GM18508 (cell line): Measurements from ENCODE around the gene MEOX1.
"Not testable (repeated sequence)": the region's sequence is repeated elsewhere in the genome, so short reads cannot be mapped to it uniquely, and the experiment has no call there.

Experiments
- ATAC-seq: cut with Tn5 transposase; IDR thresholded peaks from one replicate; pipeline ENCODE4 v1.9.1; 2021; ENCODE audit warnings: moderate number of reproducible peaks; ENCODE audit not compliant: insufficient read depth, unreplicated experiment

Gene MEOX1

DNA sequence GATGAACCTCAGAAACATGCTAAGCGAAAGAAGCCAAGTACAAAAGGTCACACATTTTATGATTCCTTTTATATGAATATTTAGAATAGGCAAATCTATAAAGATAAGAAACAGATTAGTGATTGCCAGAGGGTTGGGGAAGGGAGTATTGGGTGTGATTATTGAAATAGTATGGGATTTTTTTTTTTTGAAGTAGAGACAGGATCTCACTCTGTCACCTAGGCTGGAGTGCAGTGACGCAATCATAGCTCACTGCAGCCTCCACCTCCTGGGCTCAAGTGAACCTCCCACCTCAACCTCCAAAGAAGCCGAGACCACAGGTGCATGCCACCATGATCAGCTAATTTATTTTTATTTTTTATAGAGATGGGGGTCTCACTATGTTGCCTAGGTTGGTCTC, 35.7 kb downstream of the MEOX1 start:
- no peak for ATAC-seq

DNA sequence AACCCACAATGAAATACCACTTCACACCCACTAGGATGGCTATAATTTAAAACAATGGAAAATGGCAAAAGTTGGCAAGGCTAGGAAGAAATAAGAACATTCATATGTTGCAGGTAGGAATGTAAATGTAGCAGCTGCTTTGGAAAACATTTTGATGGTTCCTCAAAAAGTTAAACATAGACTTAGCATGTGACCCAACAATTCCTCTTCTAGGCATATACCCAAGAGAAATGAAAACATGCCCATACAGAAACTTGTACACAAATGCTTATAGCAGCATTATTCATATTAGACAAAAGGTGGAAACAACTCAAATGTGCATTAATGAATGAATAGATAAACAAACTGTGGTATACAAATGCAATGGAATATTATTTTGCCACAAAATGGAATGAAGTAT, 36.1 kb downstream of the MEOX1 start:
- no peak for ATAC-seq

DNA sequence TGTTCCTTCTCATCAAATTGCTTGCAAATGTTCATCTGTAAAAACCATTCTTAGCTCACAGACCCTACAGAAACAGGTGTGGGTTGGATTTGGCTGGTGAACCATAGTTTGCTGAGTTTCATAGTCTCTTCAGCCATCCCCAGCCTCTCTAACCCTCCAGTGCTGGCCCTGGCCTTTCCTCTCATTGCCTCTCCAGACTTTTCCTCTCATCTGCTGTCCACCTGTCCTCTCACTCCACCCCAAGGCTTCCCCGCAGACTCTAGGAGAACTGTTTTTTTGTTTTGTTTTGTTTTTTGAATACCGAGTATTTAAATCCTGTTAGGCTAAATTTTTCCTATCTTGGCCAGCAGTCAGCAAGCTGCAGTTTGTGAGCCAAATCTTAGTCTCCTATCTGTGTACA, 41.1 kb downstream of the MEOX1 start:
- no peak for ATAC-seq

- ATAC-seq: no peak
These were observed 41.6 kb downstream of the MEOX1 start for GRCh38 chr17:43620147-43620546.

GRCh38 chr17:43619705-43620104, 42.0 kb downstream of the MEOX1 start:
- no peak for ATAC-seq

DNA sequence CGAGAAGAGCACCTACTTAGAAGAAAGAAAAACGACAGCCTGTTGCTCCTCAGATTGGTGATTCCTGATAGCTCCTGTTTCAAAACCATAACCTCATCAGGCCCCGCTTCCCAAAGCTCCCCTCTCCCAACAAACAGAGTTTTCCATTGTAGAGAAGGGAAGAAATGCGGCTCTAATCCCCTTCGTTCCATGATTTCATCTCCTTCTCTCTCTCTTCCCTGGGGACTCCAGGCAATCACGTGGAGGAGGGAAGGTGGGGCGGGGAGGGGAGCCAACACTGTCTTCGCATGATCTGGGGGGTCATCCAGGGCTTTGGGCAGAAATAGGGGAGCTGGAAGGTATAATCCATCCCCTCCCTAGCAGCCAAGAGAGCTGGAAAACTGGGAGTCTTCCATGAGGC, 43.4 kb downstream of the MEOX1 start:
- no peak for ATAC-seq

GRCh38 chr17:43616852-43617251, 44.9 kb downstream of the MEOX1 start:
- no peak for ATAC-seq

DNA sequence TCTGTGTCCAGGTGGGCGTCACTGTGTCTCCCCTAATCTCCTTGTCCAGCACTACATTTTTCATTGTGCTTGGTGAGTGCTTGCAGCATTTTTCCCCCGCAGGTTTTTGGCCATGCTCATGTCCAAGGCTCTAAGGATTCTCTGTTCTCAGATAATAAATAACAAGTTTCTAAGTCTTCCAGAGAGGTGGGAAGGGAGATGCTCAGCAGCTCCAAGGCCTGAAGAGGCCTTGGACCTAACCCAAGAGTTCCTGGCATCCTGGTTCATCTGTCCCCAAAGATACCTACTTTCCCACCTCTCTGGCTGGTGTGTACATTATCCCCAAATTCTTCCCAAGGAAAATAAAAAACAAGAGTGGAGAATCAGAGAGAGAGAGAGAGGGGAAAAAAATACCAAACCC, 45.3 kb downstream of the MEOX1 start:
- no peak for ATAC-seq

DNA sequence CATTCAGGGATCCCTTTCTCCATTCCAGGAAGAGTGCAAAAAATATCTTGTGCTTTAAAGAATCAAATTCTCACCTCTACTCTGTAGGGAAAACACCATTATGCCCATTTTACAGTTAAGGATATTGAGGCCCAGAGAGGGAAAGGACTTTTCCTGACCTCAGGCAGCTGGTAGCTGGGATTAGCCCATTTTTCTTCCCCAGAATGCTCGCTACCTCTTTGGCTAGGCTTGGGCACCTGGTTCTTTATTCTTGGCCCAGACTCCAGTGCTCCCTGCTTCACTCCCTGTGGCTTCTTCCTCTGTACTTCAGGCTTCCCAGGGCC, 45.7 kb downstream of the MEOX1 start:
- no peak for ATAC-seq

GRCh38 chr17:43615330-43616028, 46.2 kb downstream of the MEOX1 start:
- no peak for ATAC-seq

DNA sequence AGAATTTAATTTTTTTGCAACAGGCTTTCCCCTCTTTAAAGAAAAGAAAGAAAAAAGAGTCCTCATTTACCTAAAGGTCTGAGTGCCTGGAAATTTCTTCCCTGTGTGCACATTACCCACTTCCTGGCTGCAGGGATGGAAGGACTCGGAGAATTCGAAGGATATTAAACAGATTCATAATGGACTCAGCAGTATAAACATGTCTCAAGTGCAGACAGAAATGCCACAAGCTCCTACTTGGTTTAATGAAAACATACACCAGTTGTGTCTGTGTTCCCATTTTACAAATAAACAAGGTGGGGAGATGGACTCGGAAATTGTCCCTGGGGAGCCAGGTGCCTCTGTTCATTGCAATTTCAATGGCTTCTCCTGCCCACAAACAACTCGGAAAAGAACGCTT, 47.2 kb downstream of the MEOX1 start:
- no peak for ATAC-seq

DNA sequence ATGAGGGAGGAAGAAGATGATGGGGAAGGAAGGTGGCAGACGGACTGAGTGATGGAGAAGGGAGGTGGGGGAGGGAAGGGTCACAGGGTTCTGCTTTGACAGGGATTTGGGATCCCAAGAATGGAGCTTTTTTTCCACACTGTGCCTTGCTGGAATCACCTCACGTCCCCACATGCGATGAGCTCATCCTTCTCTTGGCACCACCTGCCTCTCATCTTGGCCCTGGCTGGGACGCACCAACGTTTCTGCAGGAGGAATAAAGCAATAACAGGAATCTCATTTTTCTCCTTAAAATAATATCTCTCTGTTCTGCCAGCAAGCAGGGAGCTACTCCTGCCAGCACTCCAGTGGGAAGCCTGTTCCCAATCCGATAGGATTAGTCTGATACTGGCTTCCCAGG, 47.8 kb downstream of the MEOX1 start:
- ATAC-seq: no peak

- ATAC-seq: no peak
These were observed 49.2 kb downstream of the MEOX1 start for GRCh38 chr17:43612515-43612914.

DNA sequence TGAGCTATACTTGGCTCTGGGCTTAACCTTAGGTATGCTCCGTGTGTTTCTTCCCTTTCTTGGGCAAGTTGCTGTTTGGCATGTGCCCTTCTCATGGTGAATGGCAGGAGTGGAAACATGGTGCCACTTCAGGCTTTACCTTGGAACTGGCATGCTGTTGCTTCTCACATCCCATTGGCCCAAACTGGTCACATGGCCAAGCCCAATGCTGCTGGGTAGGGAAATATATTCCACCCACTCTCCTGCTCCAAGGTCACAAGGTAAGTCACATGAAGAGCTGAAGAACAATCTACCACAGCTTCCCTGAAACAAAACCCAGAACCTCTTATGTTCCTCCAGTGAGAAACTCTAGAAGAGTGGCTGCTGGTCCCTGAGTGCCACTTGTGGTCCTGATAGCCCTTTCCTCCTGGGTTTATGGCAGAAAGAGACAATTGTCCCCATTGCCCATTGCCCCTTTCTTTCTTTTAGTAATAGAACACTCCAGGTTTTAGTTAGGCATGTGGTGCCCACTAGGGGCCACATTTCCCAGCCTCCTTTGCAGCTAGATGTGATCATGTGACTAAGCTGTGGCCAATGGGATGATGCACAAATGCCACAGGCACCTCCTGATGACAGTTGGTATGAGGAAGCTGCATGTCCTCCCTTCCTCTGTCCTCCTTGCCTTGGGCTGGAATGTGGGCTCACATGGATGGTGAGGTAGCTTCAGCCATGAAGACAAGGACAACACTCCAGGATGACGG, 50.3 kb downstream of the MEOX1 start:
- ATAC-seq: no peak

- no peak for ATAC-seq
These were observed 51.9 kb downstream of the MEOX1 start for GRCh38 chr17:43609613-43610385.

GRCh38 chr17:43608313-43608712, 53.4 kb downstream of the MEOX1 start:
- no peak for ATAC-seq

GRCh38 chr17:43604549-43604948, 57.2 kb downstream of the MEOX1 start:
- ATAC-seq: no peak

GRCh38 chr17:43603321-43603720, 58.4 kb downstream of the MEOX1 start:
- ATAC-seq: no peak

GRCh38 chr17:43602556-43602955, 59.2 kb downstream of the MEOX1 start:
- not testable (repeated sequence) for ATAC-seq

DNA sequence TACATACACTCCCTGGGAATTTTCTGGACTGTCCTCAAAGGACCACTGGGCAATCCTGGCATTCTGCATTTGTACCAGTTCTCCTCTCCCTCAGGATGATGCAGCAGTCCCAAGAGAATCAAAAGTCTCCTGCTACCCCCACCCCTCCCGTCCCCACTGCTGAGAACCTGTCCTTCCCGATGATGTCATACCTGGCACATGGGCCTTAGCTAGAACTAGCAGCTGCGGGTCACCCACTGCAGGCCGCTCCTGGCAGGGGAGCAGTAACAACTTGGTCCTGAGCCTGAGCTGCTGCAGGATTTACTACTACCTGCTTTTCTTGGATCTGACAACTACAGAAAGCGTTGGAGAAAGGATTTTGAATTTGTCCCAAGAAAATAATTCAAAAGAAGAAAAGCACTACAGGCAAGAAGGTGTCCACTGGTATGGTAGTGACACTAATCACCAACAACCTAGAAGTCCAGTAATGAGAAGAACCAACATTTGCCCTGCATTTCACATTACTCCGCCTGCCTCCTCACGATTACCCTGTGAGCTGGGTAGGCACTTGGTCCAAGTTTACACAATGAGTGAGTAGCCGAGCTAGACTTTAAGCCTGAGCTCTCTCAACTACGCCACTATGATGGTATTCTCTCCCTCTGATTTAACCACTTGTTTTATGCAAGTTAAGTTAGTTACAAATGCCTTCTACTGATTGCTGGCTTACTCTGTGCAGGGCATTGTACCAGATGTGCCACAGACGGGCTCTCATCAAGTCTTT, 60.3 kb downstream of the MEOX1 start:
- ATAC-seq: no peak

- ATAC-seq: no peak
These were observed 61.9 kb downstream of the MEOX1 start for GRCh38 chr17:43599835-43600234.
